Cardiac muscle cell (in vitro differentiated cells and primary cell): ENCODE results near the gene GUK1. TPM values are rescaled to one million over a fixed set of nuclear protein-coding genes. Genes with fewer than 3 reads are reported as not detected.

Experiments used
- DNase-seq, 2 donors: peaks; one replicate each; pipeline versions ENCODE4 v3.0.0 to v3.0.0-alpha.2; 2010 to 2017; ENCODE audit warnings: low read depth in 1 of 2, low spot score in 1 of 2
- H3K27ac ChIP-seq: fragments of 200-600 bp; sonication (generic); 2 replicates; pipeline ENCODE4 v1.5.1; 2016
- H3K27me3 ChIP-seq: fragments of 200-600 bp; sonication (generic); 2 replicates; pipeline ENCODE4 v1.6.0; 2016; ENCODE audit warnings: control low read depth
- H3K36me3 ChIP-seq: fragments of 200-600 bp; sonication (generic); 2 replicates; pipeline ENCODE4 v1.5.1; 2016; ENCODE audit warnings: control low read depth
- H3K4me1 ChIP-seq: fragments of 200-600 bp; sonication (generic); 2 replicates; pipeline ENCODE4 v1.8.1; 2017; ENCODE audit warnings: low read depth, mild to moderate bottlenecking, mixed run types
- H3K4me3 ChIP-seq: fragments of 200-600 bp; sonication (generic); 2 replicates; pipeline ENCODE4 v1.5.1; 2016; ENCODE audit warnings: mild to moderate bottlenecking
- H3K9me3 ChIP-seq: fragments of 200-600 bp; sonication (generic); 2 replicates; pipeline ENCODE4 v1.5.1; 2017; ENCODE audit warnings: low read depth, mild to moderate bottlenecking, control low read depth
- CTCF ChIP-seq: IDR thresholded peaks from 2 replicates; pipeline ENCODE4 v1.5.1; 2012; ENCODE audit warnings: low read depth, mild to moderate bottlenecking, low read length
- polyA plus RNA-seq: library from polyadenylated mRNA; unstranded; fragments of >200 nt; fragmentation: Nextera tagmentation; extraction: Ambion mirVana; gene quantifications from 2 replicates; pipeline ENCODE4 v1.2.1, GENCODE V29; 2016
- total RNA-seq: library from RNA; depleted of rRNA; stranded (reverse); fragments of >200 nt; gene quantifications from 2 replicates; pipeline ENCODE4 v1.2.3, GENCODE V29; 2016

GUK1 gene, protein sequence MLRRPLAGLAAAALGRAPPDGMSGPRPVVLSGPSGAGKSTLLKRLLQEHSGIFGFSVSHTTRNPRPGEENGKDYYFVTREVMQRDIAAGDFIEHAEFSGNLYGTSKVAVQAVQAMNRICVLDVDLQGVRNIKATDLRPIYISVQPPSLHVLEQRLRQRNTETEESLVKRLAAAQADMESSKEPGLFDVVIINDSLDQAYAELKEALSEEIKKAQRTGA
- total RNA-seq (354 and 408 TPM in 2 replicates), polyA plus RNA-seq (394 and 450 TPM in 2 replicates)

- Histone ChIP-seq H3K4me3 (peak within 1 kb of the TSS; percentile 49), H3K36me3 (no peaks in the 10 kb centered on the region), H3K4me1 (peaks cover 10% of the 10 kb centered on the region), H3K27ac (peak within 1 kb of the TSS; percentile 82), H3K9me3 (no peaks in the 10 kb centered on the region), H3K27me3 (peaks cover 32% of the 10 kb centered on the region)
- TF ChIP-seq CTCF, result no peak
- peak; percentile 100 for DNase-seq
Observed at GRCh38 chr1:228139931-228140723, at the start of gene GUK1. Gene GUK1, plus strand, starts transcription at chr1:228140279. Its CDS starts 24 bp downstream, at chr1:228140303.

- TF ChIP-seq CTCF, result no peak
Observed at GRCh38 chr1:228090613-228091081, 49.4 kb upstream of the GUK1 start.

GRCh38 chr1:228091084-228091483, 49.0 kb upstream of the GUK1 start:
- H3K4me1 ChIP-seq, result peaks cover 32% of the 10 kb centered on the region
- peaks cover 3% of the 10 kb centered on the region for H3K36me3 ChIP-seq
- TF ChIP-seq CTCF, result no peak
- no peak for DNase-seq
- no peaks in the 10 kb centered on the region for H3K9me3 ChIP-seq
- no peaks in the 10 kb centered on the region for H3K27me3 ChIP-seq
- H3K27ac ChIP-seq, result peak overlapping the region; percentile 23
- H3K4me3 ChIP-seq, result no peak overlapping the region

More at GRCh38 chr1:228090613-228091081, 49.4 kb upstream of the GUK1 start:
- no peaks in the 10 kb centered on the region for H3K9me3 ChIP-seq
- H3K4me1 ChIP-seq, result peaks cover 37% of the 10 kb centered on the region
- H3K4me3 ChIP-seq, result no peak overlapping the region
- DNase-seq, result peak in 1 of 2 donors; percentile 15
- H3K36me3 ChIP-seq, result peaks cover 3% of the 10 kb centered on the region
- no peaks in the 10 kb centered on the region for H3K27me3 ChIP-seq
- no peak overlapping the region for H3K27ac ChIP-seq

DNA sequence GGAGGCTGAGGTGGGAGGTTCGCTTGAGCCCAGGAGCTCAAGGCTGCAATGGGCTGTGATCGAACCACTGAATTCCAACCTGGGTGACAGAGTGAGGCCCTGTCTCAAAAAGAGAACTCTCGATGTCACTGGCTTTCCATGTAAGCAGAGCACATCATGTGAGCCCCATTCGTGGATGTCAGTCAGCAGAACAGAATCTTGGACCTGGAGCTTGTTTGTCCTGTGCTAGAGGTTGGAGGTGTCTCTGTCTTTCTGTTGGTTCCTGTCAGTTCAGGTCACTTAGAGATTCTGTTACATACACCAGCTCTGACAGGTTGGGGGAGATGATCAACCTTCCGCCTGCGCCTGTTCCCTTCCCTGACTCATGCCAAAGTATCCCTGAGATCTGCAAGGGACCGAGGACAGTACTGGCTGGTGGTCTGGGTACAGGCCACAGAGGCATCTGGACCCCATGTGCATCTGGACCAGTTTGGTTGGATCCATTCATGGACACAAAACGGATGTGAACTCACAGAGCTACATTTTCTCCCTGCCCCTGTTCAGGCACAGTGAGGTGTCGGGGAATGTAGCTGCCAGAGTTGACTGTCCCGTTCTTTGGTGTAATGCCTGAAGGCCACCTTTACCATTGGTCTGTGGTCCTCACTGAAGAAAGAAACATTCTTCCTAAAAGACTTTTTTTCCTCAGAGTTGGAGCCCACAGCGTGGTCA, 47.6 kb upstream of the GUK1 start:
- DNase-seq, result no peak
- Histone ChIP-seq H3K27me3 (no peaks in the 10 kb centered on the region), H3K4me1 (peaks cover 20% of the 10 kb centered on the region), H3K9me3 (no peaks in the 10 kb centered on the region), H3K4me3 (no peak overlapping the region), H3K36me3 (peaks cover 3% of the 10 kb centered on the region), H3K27ac (no peak overlapping the region)
- no peak for TF ChIP-seq CTCF

- Histone ChIP-seq H3K36me3 (peaks cover 7% of the 10 kb centered on the region), H3K9me3 (no peaks in the 10 kb centered on the region), H3K4me3 (no peak overlapping the region), H3K27me3 (no peaks in the 10 kb centered on the region), H3K27ac (no peak overlapping the region), H3K4me1 (peaks cover 12% of the 10 kb centered on the region)
- no peak for DNase-seq
- TF ChIP-seq CTCF, result no peak
Observed at GRCh38 chr1:228093050-228093906, 46.8 kb upstream of the GUK1 start.
